HG03460 (cell line): ENCODE results near the gene LIN7B.
"Not testable (repeated sequence)": the region's sequence is repeated elsewhere in the genome, so short reads cannot be mapped to it uniquely, and the experiment has no call there.

Experiments used
- ATAC-seq: cut with Tn5 transposase; IDR thresholded peaks from one replicate; pipeline ENCODE4 v1.9.1; 2021; ENCODE audit not compliant: unreplicated experiment

LIN7B gene

DNA sequence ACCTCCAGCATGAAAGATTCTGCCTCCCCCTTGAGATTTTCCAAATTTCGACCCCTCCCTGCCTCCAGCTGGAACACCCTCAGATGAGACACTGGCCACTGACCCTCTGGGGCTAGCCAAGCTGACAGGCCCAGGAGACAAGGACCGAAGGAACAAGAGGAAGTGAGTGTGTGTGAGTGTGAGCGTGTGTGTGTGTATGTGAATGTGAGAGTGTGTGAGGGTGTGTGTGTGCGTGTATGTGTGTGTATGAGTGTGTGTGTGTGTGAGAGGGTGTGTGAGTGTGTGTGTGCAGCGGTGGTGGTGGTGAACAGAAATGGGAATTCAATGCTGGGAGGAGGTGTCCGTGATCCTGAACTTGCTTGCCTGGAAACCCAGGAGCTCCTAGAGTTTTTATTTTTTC, 27.2 kb downstream of the LIN7B start:
- ATAC-seq = no peak

DNA sequence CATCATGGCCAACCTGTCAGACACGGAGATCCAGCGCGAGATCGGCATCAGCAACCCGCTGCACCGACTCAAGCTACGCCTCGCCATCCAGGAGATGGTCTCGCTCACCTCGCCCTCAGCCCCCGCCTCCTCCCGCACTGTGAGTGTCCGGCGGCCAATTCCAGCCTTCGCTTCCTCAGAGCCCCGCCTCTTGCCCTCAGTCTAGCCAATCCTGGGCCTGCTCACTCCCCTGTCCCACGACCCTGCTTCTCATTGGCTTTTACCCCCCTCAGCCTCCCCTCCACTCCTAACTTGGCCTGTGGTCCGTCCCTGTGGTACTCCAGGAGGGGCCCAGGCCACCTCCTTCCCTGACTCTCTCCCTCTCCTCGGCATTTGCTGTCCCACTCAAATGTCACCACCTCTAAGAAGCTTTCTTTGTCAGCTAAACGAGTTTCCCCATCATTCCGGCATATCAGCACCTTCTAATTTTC, 28.7 kb downstream of the LIN7B start:
- no peak for ATAC-seq

DNA sequence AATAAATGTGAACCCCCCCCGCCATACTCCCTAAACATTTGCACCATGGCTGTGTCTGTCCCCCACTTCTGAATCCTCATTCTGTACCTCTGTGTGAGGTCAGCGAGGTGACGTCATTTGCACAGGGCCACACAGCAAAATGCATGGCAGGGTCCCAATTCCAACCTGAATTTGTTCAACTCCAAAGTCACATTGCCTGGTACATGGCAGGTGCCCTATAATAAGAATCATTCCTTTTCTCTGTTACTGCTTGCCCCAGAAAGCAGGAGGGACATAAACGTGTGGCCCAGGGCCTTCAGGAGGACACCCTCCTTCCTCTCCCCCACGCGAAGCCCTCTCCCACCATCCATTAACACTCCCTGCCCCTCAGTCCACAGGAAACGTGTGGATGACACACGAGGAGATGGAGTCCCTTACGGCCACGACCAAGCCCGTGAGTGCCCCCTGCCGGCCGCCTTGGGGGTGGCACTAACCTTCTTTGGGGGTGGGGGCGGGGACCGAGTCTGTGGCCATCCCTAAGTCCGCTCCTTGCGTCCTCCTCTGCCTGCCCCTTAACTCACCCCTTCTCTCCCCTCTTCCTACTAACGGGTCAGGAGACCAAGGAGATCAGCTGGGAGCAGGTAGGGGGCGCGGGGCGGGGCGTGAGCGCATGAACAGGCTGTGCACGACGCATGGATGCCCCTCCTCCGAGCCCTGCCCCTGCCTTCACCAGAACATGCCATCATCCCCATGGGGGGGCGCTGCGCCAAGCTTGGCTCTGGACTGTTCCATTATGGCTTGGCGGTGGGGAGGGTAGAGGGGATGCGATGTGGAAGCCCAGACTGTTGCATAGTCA, 31.6 kb downstream of the LIN7B start:
- ATAC-seq = no peak

DNA sequence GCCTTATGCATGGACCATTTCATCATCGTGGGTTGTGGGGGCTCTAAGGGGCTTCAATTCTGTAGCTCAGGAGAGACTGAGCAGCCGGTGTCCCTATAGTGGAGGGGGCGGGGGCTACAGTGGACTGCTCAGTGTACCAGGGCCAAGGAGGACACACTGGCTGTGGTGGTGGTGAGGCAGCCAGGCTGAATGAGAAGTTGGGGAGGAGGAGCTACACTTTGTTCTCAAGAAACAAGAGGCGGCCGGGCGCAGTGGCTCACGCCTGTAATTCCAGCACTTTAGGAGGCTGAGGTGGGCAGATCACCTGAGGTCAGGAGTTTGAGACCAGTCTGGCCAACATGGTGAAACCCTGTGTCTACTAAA, 32.2 kb downstream of the LIN7B start:
- ATAC-seq = not testable (repeated sequence)

DNA sequence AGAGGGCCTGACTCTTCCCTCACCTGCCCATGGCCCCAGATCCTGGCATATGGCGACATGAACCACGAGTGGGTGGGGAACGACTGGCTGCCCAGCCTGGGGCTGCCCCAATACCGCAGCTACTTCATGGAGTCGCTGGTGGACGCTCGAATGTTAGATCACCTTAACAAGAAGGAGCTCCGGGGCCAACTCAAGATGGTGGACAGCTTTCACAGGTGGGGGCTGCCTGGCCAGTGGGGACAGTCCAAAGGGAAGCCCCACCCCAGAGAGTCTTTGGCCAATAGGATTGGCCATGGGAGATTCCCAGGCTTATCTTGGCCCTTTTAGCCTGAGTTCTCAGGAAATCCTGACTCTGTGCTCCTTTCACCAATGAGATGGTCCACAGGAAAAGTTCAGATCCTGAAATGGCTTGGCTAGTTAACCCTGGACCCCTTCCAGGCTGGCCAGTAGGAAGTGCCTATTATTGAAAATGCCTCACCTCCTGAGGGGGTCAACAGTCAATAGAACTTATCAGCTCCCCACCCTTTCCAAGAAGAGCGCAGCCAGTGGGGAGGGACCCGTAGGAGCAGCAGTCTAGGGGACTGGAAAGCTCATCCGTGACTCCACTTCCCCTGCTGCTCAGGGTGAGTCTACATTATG, 34.0 kb downstream of the LIN7B start:
- ATAC-seq = no peak

DNA sequence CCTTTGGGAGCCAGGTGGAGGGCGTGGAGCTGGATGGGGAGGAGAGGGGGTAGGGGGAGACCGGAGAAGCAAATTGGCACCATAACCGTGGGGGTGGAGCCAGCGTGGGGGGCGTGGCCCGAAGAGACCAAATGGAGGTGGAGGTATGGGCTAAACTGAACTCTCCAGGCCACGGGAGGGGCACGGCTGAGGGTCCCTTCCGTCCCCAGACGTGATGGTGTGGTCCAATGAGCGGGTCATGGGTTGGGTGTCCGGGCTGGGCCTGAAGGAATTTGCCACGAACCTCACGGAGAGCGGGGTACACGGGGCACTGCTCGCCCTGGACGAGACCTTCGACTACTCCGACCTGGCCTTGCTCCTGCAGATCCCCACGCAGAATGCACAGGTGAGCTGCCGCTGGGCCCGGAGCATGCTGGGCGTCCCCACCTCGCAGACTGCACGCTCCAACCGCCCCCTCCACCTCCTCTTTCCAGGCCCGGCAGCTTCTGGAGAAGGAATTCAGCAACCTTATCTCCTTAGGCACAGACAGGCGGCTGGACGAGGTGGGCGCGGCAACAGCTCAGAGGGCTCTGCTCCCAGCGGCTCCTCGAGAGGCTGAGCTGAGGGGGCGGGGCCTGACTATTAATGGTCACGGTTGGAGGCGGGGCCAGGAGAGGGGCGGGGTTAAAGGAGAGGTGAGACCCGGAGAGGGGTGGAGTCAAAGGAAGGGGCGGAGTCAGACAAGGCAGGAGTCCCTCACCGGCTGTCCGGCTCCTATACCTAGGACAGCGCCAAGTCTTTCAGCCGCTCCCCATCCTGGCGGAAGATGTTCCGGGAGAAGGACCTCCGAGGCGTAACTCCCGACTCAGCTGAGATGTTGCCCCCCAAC, 34.8 kb downstream of the LIN7B start:
- ATAC-seq = no peak

DNA sequence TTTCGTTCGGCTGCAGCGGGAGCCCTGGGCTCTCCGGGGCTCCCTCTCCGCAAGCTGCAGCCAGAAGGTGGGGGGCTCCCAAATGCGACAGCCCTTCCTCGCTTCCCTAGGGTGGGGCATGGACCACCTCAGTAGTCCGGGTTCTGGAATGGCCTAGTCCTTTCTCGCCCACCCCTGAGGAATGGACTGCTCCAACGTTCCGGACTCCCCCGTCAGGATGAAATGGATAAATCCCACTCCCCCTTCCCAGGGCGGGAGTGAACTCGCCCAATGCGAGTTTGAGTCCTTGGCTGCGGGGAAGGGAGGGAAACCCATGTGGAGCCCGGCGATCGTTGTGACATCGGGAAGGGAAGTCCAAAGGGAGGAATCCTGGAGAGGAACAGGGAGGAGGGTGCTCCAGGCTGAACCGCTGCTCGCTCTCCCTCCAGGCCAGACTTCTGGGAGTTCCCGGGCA, 35.5 kb downstream of the LIN7B start:
- no peak for ATAC-seq

DNA sequence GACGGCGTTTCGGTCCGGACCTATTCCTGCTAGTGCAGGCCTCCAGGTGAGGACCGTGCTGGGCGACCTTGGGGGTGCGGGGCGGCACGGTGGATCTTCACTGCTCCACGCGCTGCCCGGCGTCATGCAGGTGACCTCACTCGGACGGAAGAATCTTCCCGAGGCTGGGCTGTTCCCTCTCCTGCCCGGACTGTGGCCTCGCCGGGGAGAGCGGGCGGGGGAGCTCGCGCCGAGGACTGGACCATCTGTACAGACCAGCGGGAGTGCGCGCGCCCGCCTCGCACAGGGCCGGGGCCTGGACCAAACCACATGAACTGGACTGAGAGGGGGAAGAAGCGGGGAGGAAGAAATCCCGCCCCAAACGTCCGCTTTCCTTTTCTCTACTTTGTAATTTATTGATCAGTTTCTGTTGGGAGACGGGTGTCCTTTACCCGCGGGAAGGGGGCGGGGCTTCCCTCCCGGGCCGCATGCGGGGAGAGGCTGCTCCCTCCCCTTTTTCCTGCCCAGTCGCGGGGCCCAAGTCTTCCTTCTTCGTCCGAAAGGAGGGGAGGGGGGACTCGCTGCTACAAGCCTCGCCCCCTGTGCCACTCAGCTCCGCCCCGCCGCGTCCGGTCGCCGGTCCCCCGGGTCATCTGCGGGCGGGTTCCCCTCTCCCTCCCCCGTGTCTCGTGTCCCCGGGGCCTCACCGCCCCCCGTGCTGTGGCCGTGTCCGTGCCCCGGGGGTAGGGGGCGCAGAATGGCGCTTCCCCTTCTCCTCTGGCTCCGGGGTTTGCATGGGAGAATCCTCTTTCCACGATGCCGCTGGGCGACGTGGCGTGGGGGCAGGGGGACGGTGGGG, 36.2 kb downstream of the LIN7B start:
- ATAC-seq = no peak

DNA sequence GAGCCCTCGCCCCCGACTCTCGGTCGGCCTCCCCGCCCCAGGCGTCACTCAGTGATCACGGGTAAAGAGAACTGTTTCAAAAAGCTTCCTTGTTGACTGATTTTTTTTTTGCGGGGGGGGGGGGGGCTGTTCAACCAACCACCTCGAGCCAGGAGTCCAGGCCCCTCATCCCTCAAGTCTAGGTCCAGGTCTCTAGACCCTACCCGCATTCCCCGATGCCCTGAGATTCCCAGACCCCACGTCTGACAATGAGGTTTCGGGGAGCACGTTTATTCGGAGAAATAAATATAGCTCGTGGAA, 36.7 kb downstream of the LIN7B start:
- no peak for ATAC-seq

DNA sequence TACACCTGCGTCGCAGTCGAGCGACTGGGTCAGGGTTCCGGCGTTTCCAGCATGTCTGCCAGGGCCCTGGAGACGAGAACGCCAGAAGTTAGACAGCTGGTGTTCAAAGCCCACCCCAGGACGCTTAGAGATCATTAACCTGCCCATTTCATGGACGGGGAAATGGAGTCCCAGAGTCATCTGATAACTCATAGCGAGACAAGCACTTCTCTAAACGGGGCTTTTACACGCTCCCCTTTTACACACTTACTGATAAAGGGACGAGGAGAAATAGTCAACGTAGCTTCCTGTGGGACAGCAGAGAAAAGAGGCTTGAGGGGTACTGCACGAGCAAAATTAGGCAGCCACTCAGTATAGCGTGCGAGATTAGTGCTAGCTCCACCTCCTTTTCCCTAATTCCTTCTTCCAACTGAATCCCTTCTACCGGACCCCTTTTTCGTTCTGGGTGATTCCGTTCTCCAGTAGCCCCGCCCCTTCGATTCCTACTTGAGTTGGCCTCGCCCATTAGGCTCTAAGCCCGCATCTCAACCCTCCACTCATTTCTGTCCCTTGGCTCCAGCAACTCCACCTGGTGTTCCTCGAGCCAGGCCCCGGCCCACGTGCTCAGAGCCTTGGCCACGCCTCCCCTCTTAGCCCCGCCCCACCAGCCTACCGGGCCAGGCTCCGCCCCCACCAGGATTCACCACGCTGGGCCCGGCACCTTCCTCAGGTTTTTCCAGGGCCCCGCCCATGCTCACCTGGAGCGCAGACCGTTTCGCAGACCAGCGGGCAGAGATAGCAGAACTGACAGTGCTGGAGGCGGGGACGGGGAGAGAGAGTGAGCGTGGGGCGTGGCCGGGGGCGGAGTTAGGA, 37.3 kb downstream of the LIN7B start:
- ATAC-seq = no peak

DNA sequence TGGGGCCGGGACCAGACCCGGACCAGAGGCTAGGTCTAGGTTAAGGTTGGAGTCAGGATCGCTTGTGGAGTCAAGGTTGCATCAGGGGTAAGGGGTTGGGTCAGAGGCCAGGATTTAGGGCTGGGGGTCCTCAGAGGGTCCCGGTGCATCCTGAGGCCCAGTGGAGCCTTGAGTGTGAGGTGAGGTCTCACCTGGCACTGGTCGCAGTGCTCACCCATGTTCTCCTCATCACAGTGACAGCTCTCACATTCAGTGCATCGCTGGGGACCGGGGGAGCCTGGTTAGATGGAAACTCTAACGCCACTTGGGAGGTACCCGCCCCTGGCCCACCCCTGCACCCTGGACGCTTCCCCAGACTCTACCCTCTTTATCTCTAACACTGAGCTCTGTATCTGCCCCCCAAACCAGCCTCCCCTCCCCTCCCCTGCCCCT, 38.0 kb downstream of the LIN7B start:
- ATAC-seq = no peak

DNA sequence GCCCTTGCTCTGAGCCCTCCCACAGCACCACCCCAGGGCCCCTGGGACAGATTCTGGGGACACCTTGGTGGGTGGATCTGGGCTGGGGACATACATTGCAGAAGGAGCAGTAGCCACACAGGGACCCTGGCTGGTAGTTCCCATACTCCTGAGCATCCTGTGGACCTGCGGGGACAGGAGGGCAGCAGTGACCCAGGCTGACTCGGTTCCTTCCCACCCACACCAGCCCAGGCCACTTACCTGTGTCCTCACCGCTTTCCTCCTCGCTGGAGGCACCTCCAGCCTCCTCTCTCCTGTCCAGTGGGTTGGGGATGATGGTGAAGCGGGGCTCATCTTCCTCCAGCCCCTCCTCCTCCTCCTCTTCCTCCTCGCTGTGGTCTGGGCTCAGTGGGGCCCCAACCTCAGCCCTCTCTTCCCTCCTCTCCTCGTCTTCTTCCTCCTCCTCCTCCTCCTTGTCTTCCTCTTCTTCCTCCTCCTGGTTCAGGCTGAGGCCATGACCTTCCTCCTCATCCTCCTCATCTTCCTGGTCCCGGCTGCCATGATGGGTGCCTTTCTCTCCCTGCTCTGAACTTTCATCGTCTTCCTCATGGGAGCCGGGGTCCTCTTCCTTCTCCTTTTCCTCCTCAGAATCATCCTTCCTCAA, 39.1 kb downstream of the LIN7B start:
- ATAC-seq = no peak

DNA sequence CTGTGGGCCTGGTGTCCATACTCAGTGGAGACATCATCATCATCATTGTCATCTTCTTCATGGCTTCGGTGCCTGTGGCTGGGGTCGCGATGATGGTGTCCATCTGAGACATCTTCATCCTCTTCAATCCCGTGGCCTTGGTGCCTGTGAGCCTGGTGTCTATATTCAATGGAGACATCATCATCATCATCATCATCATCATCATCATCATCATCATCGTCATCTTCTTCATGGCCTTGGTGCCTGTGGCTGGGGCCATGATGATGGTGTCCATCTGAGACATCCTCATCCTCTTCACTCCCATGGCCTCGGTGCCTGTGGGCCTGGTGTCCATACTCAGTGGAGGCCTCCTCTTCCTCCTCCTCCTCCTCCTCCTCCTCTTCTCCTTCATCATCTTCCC, 40.1 kb downstream of the LIN7B start:
- no peak for ATAC-seq

DNA sequence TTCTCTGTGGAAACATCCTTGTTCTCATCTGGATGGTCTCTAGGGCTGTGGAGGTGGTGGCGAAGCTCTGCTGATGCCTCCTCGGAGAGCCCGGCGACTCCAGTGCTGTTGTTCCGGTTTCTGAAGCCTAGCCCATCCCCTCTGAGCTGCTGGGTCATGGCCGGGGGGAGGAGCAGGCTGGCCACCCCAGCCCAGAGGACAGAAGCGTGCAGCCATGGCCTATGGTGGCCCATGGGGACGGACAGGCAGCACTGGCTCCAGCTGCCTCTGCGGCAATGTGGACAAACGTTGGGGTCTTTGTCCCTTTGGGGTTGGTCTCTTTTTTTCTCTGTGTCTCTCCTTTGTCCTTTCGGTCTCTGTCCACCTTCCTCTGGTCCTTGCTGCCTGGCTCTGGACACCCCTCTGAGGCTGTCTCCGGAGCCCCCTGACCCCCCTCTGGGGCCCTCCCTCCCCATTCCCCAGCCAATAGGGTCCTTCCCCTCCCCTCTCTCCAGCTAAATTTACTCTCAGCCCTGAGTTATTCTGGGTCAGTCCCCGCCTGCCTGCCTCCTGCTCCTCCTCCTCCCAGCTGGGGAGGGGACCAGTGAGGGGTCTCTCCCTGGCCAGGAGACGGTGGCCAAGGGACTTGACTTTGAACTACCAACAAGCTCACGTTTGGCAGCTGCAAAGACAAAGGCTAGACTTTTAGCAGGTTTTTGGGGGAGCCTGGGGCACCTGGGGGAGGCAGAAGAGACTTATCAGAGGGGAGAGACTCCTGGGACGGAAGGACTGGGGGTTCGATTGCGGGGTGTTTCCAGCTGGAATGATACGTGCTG, 41.0 kb downstream of the LIN7B start, which contains the start of gene HRC:
HRC (minus strand) TSS at position 392 of the 815 bp plus-strand sequence; CDS start at position 233, 159 bp downstream.
- ATAC-seq = no peak

DNA sequence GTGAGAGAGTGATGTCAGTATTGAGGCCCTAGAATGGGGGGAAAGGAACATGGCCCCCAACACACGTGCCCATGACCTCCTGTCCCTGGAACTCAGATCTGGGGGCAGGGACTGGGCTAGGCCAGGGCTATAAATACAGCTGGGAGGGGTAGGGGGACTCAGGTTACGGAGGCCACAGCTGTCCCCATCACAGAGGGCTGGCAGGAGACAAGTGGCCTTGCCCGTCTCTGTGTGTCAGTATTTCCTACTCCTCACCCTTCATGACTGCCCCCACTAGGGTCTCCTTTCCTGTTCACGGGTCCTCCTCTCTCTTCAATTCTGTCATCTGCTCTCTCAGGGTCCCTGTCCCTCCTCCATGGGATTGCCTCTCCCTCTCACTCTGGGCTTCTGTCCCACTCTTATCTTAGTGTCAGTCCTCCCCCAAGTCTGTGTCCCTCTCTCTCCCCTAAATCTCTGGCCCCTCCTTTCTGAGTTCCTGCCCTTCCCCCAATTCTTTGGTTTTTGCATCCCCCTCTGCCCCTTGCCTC, 41.7 kb downstream of the LIN7B start:
- ATAC-seq = no peak

DNA sequence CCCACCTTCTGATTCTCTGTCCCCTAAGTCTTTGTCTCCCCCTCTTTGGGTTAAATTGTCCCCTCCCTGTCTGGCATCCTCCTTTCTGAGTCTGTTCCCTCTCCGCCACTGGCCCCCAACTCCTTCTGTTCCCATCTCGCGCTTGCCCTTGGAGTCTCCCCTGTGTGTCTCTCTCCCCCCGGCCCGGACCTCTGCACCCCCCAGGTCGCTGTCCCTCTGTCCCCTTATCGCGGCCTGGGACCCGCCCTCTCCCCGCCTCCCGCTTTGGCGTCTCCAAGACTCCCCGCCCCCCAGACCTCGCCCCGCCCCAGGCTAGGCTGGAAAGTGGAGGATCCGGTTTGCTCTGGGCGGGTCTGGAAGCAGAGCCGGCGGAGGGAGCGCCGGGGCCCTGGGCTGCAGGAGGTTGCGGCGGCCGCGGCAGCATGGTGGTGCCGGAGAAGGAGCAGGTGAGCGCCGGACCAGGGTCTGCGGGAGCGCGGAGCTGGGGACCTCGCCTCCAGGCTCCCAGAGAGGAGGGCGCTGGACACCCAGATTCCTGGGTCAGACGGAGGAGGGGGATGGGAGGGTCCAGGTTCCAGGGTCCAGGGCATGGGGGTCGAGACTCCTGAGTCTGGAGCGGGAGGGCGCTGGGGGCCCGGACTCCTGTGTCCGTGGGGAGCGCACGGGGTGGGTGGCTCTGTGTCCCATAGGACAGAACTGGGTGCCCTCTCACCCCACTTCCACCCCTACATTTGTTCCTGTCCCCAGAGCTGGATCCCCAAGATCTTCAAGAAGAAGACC, 43.5 kb downstream of the LIN7B start, which contains the start of gene TRPM4:
TRPM4 (plus strand) TSS at position 348 of the 780 bp plus-strand sequence; CDS start at position 423, 75 bp downstream.
- no peak for ATAC-seq
